Fibroblast of peridontal ligament (primary cell): Measurements from ENCODE around the gene FBXO22.
A peak's percentile ranks its signal among the peaks of the same experiment; 100 is the strongest.
"Not testable (repeated sequence)": the region's sequence is repeated elsewhere in the genome, so short reads cannot be mapped to it uniquely, and the experiment has no call there.

Source experiments
- DNase-seq: peaks from one replicate; pipeline ENCODE4 v3.0.0-alpha.2; 2010; ENCODE audit errors: extremely low read depth

The FBXO22 gene

GRCh38 chr15:75981149-75981815 is 77.6 kb downstream of the FBXO22 start:
- DNase-seq, result no peak

- DNase-seq, result no peak
Measured at GRCh38 chr15:75982468-75982867, 78.8 kb downstream of the FBXO22 start.

- DNase-seq, result not testable (repeated sequence)
Measured at GRCh38 chr15:75984706-75985105, 81.0 kb downstream of the FBXO22 start.

DNA sequence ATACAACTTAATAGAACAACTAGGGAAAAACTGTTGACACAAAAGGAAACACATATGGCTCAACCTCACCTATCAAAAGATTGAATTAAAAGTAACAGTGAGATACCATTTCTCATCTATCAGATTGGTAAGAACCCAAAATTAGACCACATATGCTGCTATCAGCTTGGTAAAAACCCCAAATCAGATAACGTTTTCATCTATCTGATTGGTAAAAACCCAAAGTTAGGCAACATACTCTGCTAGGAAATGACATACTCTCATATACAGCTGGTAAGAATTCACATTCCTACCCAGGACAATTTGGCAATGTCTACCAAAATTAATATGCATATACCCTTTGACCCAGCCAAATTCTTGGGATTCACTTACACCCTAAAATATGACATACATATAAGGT is 82.3 kb downstream of the FBXO22 start:
- DNase-seq, result no peak

- DNase-seq, result peak; percentile 77
Measured at GRCh38 chr15:75989045-75989444, 85.4 kb downstream of the FBXO22 start.

DNA sequence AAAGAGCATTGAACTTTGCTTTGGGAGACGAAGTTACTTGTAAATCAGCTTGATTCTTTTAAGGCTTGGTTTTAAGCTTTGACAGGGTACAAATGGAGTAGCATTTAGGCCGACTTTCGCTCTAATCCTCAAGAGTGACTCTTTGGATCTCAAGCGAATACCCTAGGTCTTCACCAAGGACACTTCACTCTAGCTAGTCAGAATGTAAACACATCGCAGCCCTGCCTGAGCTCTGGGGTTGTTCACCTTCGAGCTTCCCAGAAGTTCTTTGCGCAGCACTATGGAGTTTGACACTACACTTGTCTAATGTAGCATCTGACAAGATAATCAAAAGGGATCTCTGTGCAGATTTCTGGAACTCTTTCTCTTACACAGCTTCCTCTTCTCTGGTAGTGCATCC is 86.2 kb downstream of the FBXO22 start:
- DNase-seq, result no peak
